NCI-H1436 (cell line): ENCODE results near the gene DLL3.

Source experiments
- DNase-seq: peaks from one replicate; lab custom pipeline; 2025; lab: John Stamatoyannopoulos, UW

The DLL3 gene

DNA sequence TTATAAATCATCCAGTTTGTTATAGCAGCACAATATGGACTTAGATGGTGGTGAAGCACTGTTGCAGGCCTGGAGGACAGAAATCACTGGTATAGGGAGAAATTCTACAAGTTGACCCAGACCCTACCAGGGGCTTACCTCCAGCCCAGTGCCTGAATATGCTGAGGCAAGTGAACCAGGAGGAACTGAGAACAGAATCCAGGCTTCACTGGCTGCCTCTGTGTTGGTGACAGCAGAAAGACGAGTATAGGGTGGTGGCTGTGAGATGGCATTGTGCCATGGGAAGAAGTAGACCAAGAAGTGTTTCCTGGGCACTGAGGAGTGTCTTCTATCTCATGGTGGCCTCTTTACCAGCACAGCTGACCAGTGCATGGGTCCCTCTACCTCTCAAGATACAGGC, 57.1 kb downstream of the DLL3 start:
- DNase-seq, result no peak
